HEK293 (cell line): ENCODE results near the gene ZNF324.

ENCODE experiments used
- AEBP2 ChIP-seq: fragments of 450-650 bp; formaldehyde crosslinking; IDR thresholded peaks from 2 replicates; pipeline ENCODE4 v1.5.1; 2016; ENCODE audit warnings: missing biosample characterization, missing genetic modification characterization, borderline replicate concordance
- GLI2 ChIP-seq: fragments of 450-650 bp; formaldehyde crosslinking; IDR thresholded peaks from 2 replicates; pipeline ENCODE4; 2017; ENCODE audit warnings: missing biosample characterization, missing genetic modification characterization, low read depth, borderline replicate concordance
- HIC1 ChIP-seq: fragments of 450-650 bp; formaldehyde crosslinking; IDR thresholded peaks from 2 replicates; pipeline ENCODE4 v1.5.1; 2016; ENCODE audit warnings: missing biosample characterization, missing genetic modification characterization
- IKZF3 ChIP-seq: fragments of 450-650 bp; IDR thresholded peaks from 2 replicates; pipeline ENCODE4 v1.5.0; 2018; ENCODE audit warnings: missing biosample characterization, mild to moderate bottlenecking, missing genetic modification characterization, moderate library complexity
- INSM2 ChIP-seq: fragments of 450-650 bp; formaldehyde crosslinking; IDR thresholded peaks from 2 replicates; pipeline ENCODE4 v1.5.1; 2016; ENCODE audit warnings: missing biosample characterization, missing genetic modification characterization
- KLF10 ChIP-seq: fragments of 450-650 bp; IDR thresholded peaks from 2 replicates; pipeline ENCODE4 v1.5.1; 2018; ENCODE audit warnings: missing biosample characterization, mild to moderate bottlenecking, missing genetic modification characterization
- KLF16 ChIP-seq: fragments of 450-650 bp; formaldehyde crosslinking; IDR thresholded peaks from 2 replicates; pipeline ENCODE4 v1.5.1; 2017; ENCODE audit warnings: missing biosample characterization, missing genetic modification characterization
- SCRT1 ChIP-seq: fragments of 450-650 bp; formaldehyde crosslinking; IDR thresholded peaks from 2 replicates; pipeline ENCODE4 v1.5.1; 2016; ENCODE audit warnings: missing biosample characterization, missing genetic modification characterization, borderline replicate concordance
- ZBTB21 ChIP-seq: fragments of 450-650 bp; formaldehyde crosslinking; IDR thresholded peaks from 2 replicates; pipeline ENCODE4 v1.5.1; 2017; ENCODE audit warnings: missing biosample characterization, missing genetic modification characterization
- ZBTB26 ChIP-seq: fragments of 450-650 bp; formaldehyde crosslinking; optimal IDR thresholded peaks from 2 replicates; pipeline ENCODE3; 2016; ENCODE audit warnings: missing biosample characterization, mild to moderate bottlenecking, missing genetic modification characterization
- ZFP37 ChIP-seq: fragments of 450-650 bp; formaldehyde crosslinking; IDR thresholded peaks from 2 replicates; pipeline ENCODE4 v1.5.1; 2016; ENCODE audit warnings: missing biosample characterization, missing genetic modification characterization
- ZFP41 ChIP-seq: fragments of 450-650 bp; formaldehyde crosslinking; IDR thresholded peaks from 2 replicates; pipeline ENCODE4 v1.5.1; 2016; ENCODE audit warnings: missing biosample characterization, missing genetic modification characterization, borderline replicate concordance
- ZFP69B ChIP-seq: fragments of 450-650 bp; formaldehyde crosslinking; IDR thresholded peaks from 2 replicates; pipeline ENCODE4 v1.5.1; 2016; ENCODE audit warnings: missing biosample characterization, missing genetic modification characterization
- ZNF112 ChIP-seq: fragments of 450-650 bp; formaldehyde crosslinking; IDR thresholded peaks from 2 replicates; pipeline ENCODE4 v1.5.0; 2017; ENCODE audit warnings: missing biosample characterization, missing genetic modification characterization
- ZNF157 ChIP-seq: fragments of 450-650 bp; formaldehyde crosslinking; IDR thresholded peaks from 2 replicates; pipeline ENCODE4 v1.5.1; 2016; ENCODE audit warnings: missing biosample characterization, missing genetic modification characterization
- ZNF16 ChIP-seq: fragments of 450-650 bp; formaldehyde crosslinking; IDR thresholded peaks from 2 replicates; pipeline ENCODE4 v1.5.1; 2016; ENCODE audit warnings: low read depth, missing biosample characterization, missing genetic modification characterization
- ZNF214 ChIP-seq: fragments of 450-650 bp; formaldehyde crosslinking; IDR thresholded peaks from 2 replicates; pipeline ENCODE4 v1.5.1; 2017; ENCODE audit warnings: missing biosample characterization, mild to moderate bottlenecking, missing genetic modification characterization, borderline replicate concordance
- ZNF24 ChIP-seq: fragments of 450-650 bp; formaldehyde crosslinking; IDR thresholded peaks from 2 replicates; pipeline ENCODE4 v1.5.1; 2016; ENCODE audit warnings: missing biosample characterization, missing genetic modification characterization
- ZNF311 ChIP-seq: fragments of 450-650 bp; formaldehyde crosslinking; IDR thresholded peaks from 2 replicates; pipeline ENCODE4 v1.5.1; 2017; ENCODE audit warnings: missing biosample characterization, missing genetic modification characterization, borderline replicate concordance
- ZNF394 ChIP-seq: fragments of 450-650 bp; formaldehyde crosslinking; IDR thresholded peaks from 2 replicates; pipeline ENCODE4 v1.5.1; 2016; ENCODE audit warnings: missing biosample characterization, missing genetic modification characterization, mild to moderate bottlenecking, moderate library complexity, borderline replicate concordance
- ZNF449 ChIP-seq: fragments of 450-650 bp; formaldehyde crosslinking; IDR thresholded peaks from 2 replicates; pipeline ENCODE4 v1.5.1; 2017; ENCODE audit warnings: missing biosample characterization, mild to moderate bottlenecking, missing genetic modification characterization, moderate library complexity
- ZNF473 ChIP-seq: fragments of 450-650 bp; formaldehyde crosslinking; IDR thresholded peaks from 2 replicates; pipeline ENCODE4 v1.5.1; 2017; ENCODE audit warnings: missing biosample characterization, missing genetic modification characterization
- ZNF544 ChIP-seq: fragments of 450-650 bp; formaldehyde crosslinking; IDR thresholded peaks from 2 replicates; pipeline ENCODE4 v1.5.0; 2017; ENCODE audit warnings: missing biosample characterization, missing genetic modification characterization
- ZNF600 ChIP-seq: fragments of 450-650 bp; formaldehyde crosslinking; IDR thresholded peaks from 2 replicates; pipeline ENCODE4 v1.5.1; 2016; ENCODE audit warnings: missing biosample characterization, missing genetic modification characterization
- ZNF664 ChIP-seq: fragments of 450-650 bp; formaldehyde crosslinking; IDR thresholded peaks from 2 replicates; pipeline ENCODE4 v1.5.1; 2016; ENCODE audit warnings: missing biosample characterization, missing genetic modification characterization
- ZNF76 ChIP-seq: fragments of 450-650 bp; formaldehyde crosslinking; IDR thresholded peaks from 2 replicates; pipeline ENCODE4; 2016; ENCODE audit warnings: low read depth, missing biosample characterization, missing genetic modification characterization, borderline replicate concordance
- ZNF768 ChIP-seq: fragments of 450-650 bp; formaldehyde crosslinking; IDR thresholded peaks from 2 replicates; pipeline ENCODE4 v1.5.1; 2018; ENCODE audit warnings: missing biosample characterization, mild to moderate bottlenecking, missing genetic modification characterization
- ZNF776 ChIP-seq: fragments of 450-650 bp; formaldehyde crosslinking; IDR thresholded peaks from 2 replicates; pipeline ENCODE4 v1.5.0; 2017; ENCODE audit warnings: missing biosample characterization, missing genetic modification characterization, borderline replicate concordance
- ZNF777 ChIP-seq: fragments of 450-650 bp; formaldehyde crosslinking; IDR thresholded peaks from 2 replicates; pipeline ENCODE4 v1.5.1; 2017; ENCODE audit warnings: missing biosample characterization, missing genetic modification characterization, borderline replicate concordance

The ZNF324 gene

GRCh38 chr19:58475714-58476497 is 9.0 kb downstream of the ZNF324 start, which contains the start of gene ZNF446 (continued):
- TF ChIP-seq ZNF776 (no peak), ZNF24 (tag by site-specific recombination) (no peak), SCRT1 (tag by site-specific recombination) (no peak), ZNF76 (tag by site-specific recombination) (peak; percentile 90), IKZF3 (no peak), ZNF768 (no peak), ZNF394 (tag by site-specific recombination) (no peak; the same call in 1 of the 2 replicates), KLF10 (tag by site-specific recombination) (peak; percentile 99), ZNF16 (tag by site-specific recombination) (no peak), ZNF157 (tag by site-specific recombination) (no peak), HIC1 (tag by site-specific recombination) (peak; percentile 25; the same call in 1 of the 2 replicates), ZBTB21 (tag by site-specific recombination) (peak; percentile 33; the same call in 1 of the 2 replicates), ZNF664 (tag by site-specific recombination) (no peak), AEBP2 (tag by site-specific recombination) (no peak), ZNF473 (tag by site-specific recombination) (no peak), GLI2 (tag by site-specific recombination) (no peak), ZFP41 (tag by site-specific recombination) (no peak), ZNF214 (tag by site-specific recombination) (no peak), ZNF112 (tag by site-specific recombination) (no peak), ZNF544 (tag by site-specific recombination) (no peak), KLF16 (peak; percentile 84), INSM2 (tag by site-specific recombination) (no peak), ZFP69B (tag by site-specific recombination) (no peak), ZNF600 (tag by site-specific recombination) (no peak), ZNF311 (tag by site-specific recombination) (no peak), ZNF449 (tag by site-specific recombination) (peak; percentile 66), ZBTB26 (tag by site-specific recombination) (peak; percentile 63), ZFP37 (tag by site-specific recombination) (no peak; the same call in none of the 2 replicates), ZNF777 (tag by site-specific recombination) (no peak)
